PC-9 (cell line): Measurements from ENCODE around the gene MYO5A. TPM values are rescaled to one million over a fixed set of nuclear protein-coding genes. Genes with fewer than 3 reads are reported as not detected.
A peak's percentile ranks its signal among the peaks of the same experiment; 100 is the strongest.

Experiments used
- BruUV-seq: library from RNA; stranded (reverse); fragments of 400-500 nt; replicated peaks from 2 replicates; lab custom pipeline; 2021; lab: Mats Ljungman, UMichigan
- CTCF ChIA-PET: fragments of 300-600 bp; sonication (Branson Sonifier 250); formaldehyde crosslinking; loops from one replicate; lab custom pipeline; 2022; ENCODE audit warnings: antibody characterized with exemption; lab: Charles Lee
- POLR2A ChIA-PET: fragments of 300-600 bp; sonication (Branson Sonifier 250); formaldehyde crosslinking; loops from one replicate; lab custom pipeline; 2022; ENCODE audit warnings: antibody characterized with exemption; ENCODE audit not compliant: unreplicated experiment; lab: Charles Lee
- DNase-seq, 2 experiments: peaks; one replicate each; pipeline versions ENCODE4 v3.0.0 to v3.0.0-alpha.2; 2015 to 2022; ENCODE audit warnings: mixed read lengths in 1 of 2
- H2AFZ ChIP-seq: fragments of 200-600 bp; sonication (generic); 2 replicates; pipeline ENCODE4 v1.8.1; 2017; ENCODE audit warnings: antibody characterized with exemption
- H3F3A ChIP-seq: fragments of 200-600 bp; sonication (generic); 2 replicates; pipeline ENCODE4 v1.8.1; 2017; ENCODE audit warnings: antibody characterized with exemption, mild to moderate bottlenecking, low read depth; ENCODE audit not compliant: insufficient read depth
- H3K27ac ChIP-seq: fragments of 200-600 bp; sonication (generic); 2 replicates; pipeline ENCODE4 v1.6.1; 2016; ENCODE audit warnings: mixed run types
- H3K27me3 ChIP-seq: fragments of 200-600 bp; sonication (generic); 2 replicates; pipeline ENCODE4 v1.6.1; 2016; ENCODE audit warnings: low read depth, mixed run types; ENCODE audit not compliant: insufficient read depth
- H3K36me3 ChIP-seq: fragments of 200-600 bp; sonication (generic); 2 replicates; pipeline ENCODE4 v1.6.1; 2016; ENCODE audit warnings: low read depth, mixed run types
- H3K4me1 ChIP-seq: fragments of 200-600 bp; sonication (generic); replicated peaks from 2 replicates; pipeline ENCODE4 v1.6.1; 2016; ENCODE audit warnings: mixed run types; ENCODE audit not compliant: insufficient read depth
- H3K4me2 ChIP-seq: fragments of 200-600 bp; sonication (generic); 2 replicates; pipeline ENCODE4 v1.6.1; 2017; ENCODE audit warnings: mixed run types
- H3K4me3 ChIP-seq: fragments of 200-600 bp; sonication (generic); 2 replicates; pipeline ENCODE4 v1.6.1; 2016; ENCODE audit warnings: mixed run types
- H3K79me2 ChIP-seq: fragments of 200-600 bp; sonication (generic); 2 replicates; pipeline ENCODE4 v1.6.1; 2017; ENCODE audit warnings: low read depth, mixed run types
- H3K9me2 ChIP-seq: fragments of 200-600 bp; sonication (generic); 2 replicates; pipeline ENCODE4 v1.8.1; 2017; ENCODE audit warnings: mild to moderate bottlenecking; ENCODE audit not compliant: insufficient read depth
- H3K9me3 ChIP-seq: fragments of 200-600 bp; sonication (generic); 2 replicates; pipeline ENCODE4 v1.8.1; 2016; ENCODE audit warnings: low read depth; ENCODE audit not compliant: insufficient read depth
- H4K20me1 ChIP-seq: fragments of 200-600 bp; sonication (generic); 2 replicates; pipeline ENCODE4 v1.8.1; 2017; ENCODE audit not compliant: insufficient read depth
- EZH2 ChIP-seq: fragments of 200-600 bp; sonication (generic); IDR thresholded peaks from 2 replicates; pipeline ENCODE4 v1.8.0; 2017; ENCODE audit warnings: antibody characterized with exemption, low read depth
- intact Hi-C: fragments of 100-400 bp; cut with micrococcal nuclease; formaldehyde crosslinking; loops from one replicate; pipeline ENCODE4 v1.10.0; 2022; ENCODE audit not compliant: unreplicated experiment
- total RNA-seq: library from RNA; stranded (reverse); gene quantifications from 2 replicates; pipeline ENCODE4 v1.2.3, GENCODE V29; 2021
- TF ChIP-seq, protein P1 (sequence below): fragments of 200-600 bp; sonication (generic); conservative IDR thresholded peaks from 2 replicates; pipeline ENCODE4 v1.6.1; 2017; ENCODE audit warnings: mixed run types, antibody characterized with exemption, mild to moderate bottlenecking, moderate library complexity

MYO5A gene
- total RNA-seq, 1 experiment from 2014 or later = 10.7 TPM

DNA sequence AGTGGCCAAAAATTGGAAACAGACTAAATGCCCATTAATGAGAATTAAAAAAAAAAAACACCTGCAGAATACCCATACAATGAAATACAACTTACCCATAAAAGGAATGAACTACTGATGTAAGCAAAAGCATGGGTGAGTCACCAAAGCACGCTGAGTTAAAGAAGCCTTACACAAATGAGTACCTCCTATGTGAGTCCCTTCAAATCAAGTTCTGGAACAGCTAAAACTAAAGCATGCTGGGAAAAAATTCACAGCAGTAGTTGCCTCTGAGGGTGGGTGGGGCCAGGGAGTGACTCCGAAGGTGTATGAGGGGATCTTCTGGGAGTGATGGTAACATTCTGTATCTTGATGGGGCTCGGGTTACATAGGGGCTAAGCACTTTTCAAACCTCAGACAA, 244.5 kb downstream of the MYO5A start:
- POLR2A ChIA-PET = no interaction called here
- peaks cover 18% of the 10 kb centered on the region; the same call in 1 of the 2 replicates for H3F3A ChIP-seq
- no peaks in the 10 kb centered on the region for H3K9me2 ChIP-seq
- H3K27me3 ChIP-seq = no peaks in the 10 kb centered on the region
- peak; percentile 15 to 61 for DNase-seq
- CTCF ChIA-PET = no interaction called here
- no peak for TF ChIP-seq EZH2
- TF ChIP-seq, protein P1, sequence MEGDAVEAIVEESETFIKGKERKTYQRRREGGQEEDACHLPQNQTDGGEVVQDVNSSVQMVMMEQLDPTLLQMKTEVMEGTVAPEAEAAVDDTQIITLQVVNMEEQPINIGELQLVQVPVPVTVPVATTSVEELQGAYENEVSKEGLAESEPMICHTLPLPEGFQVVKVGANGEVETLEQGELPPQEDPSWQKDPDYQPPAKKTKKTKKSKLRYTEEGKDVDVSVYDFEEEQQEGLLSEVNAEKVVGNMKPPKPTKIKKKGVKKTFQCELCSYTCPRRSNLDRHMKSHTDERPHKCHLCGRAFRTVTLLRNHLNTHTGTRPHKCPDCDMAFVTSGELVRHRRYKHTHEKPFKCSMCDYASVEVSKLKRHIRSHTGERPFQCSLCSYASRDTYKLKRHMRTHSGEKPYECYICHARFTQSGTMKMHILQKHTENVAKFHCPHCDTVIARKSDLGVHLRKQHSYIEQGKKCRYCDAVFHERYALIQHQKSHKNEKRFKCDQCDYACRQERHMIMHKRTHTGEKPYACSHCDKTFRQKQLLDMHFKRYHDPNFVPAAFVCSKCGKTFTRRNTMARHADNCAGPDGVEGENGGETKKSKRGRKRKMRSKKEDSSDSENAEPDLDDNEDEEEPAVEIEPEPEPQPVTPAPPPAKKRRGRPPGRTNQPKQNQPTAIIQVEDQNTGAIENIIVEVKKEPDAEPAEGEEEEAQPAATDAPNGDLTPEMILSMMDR = no peak
- H2AFZ ChIP-seq = no peak overlapping the region
- H3K9me3 ChIP-seq = no peaks in the 10 kb centered on the region
- H3K36me3 ChIP-seq = no peaks in the 10 kb centered on the region
- no peaks in the 10 kb centered on the region for H4K20me1 ChIP-seq
- H3K4me2 ChIP-seq = no peak overlapping the region
- peaks cover 29% of the 10 kb centered on the region for H3K4me1 ChIP-seq
- no TSS peak for BruUV-seq
- no peak overlapping the region for H3K4me3 ChIP-seq
- intact Hi-C loops = no loop called here
- peaks cover 24% of the 10 kb centered on the region for H3K79me2 ChIP-seq
- H3K27ac ChIP-seq = 0 out of 2 replicates have a peak overlapping the region, but pooled peaks have one; percentile 9

DNA sequence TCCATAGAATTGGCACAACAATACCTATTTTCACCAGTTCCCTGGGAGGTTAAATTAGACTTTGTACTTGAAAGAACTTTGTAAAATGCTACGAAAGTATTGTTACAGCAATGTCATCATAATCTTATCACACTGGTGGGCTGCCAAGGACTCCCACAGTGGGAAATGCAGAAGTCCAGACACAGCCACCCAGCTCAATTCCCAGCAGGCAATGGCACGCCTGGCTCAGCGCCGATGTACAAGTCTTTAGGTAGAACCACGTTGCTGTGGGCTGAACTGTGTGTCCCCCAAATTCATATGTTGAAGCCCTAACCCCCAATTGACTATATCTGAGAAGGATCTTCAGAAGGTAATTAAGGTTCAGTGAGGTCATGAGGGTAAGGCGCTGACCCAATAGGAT, 245.4 kb downstream of the MYO5A start:
- Histone ChIP-seq H3K36me3 (no peaks in the 10 kb centered on the region), H3K9me3 (no peaks in the 10 kb centered on the region), H2AFZ (no peak overlapping the region), H3K4me3 (no peak overlapping the region), H3K4me2 (no peak overlapping the region), H3K27me3 (no peaks in the 10 kb centered on the region), H3K9me2 (no peaks in the 10 kb centered on the region), H3F3A (peaks cover 13% of the 10 kb centered on the region; the same call in 1 of the 2 replicates), H3K4me1 (peaks cover 22% of the 10 kb centered on the region), H4K20me1 (no peaks in the 10 kb centered on the region), H3K79me2 (peaks cover 21% of the 10 kb centered on the region), H3K27ac (no peak overlapping the region)
- CTCF ChIA-PET = no interaction called here
- BruUV-seq = no TSS peak
- intact Hi-C loops = no loop called here
- no peak for DNase-seq
- POLR2A ChIA-PET = no interaction called here
- TF ChIP-seq EZH2 = no peak
- TF ChIP-seq, protein P1 = no peak

DNA sequence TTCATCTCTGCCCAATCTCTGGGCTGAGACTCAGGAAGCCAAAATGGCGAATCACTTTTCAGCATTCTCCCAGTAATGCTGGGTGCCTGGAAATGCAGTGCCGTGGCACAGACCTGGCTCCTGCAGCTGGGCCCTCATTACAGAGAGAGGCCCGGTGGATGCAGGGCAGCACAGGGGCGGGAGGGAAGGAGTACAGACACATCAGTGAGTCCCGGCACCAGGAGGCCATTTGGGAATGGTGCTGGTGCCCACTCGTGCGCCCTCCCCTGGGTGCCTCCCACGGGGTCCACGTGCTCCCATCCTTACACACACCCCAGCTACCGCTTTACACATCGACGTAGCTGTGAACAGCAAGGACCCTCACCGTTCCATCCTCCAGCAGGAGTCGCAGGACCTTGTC, 246.3 kb downstream of the MYO5A start:
- intact Hi-C loops = no loop called here
- H3K27ac ChIP-seq = no peak overlapping the region
- no peaks in the 10 kb centered on the region for H3K27me3 ChIP-seq
- BruUV-seq = no TSS peak
- peaks cover 17% of the 10 kb centered on the region for H3K79me2 ChIP-seq
- H3K9me2 ChIP-seq = no peaks in the 10 kb centered on the region
- peaks cover 6% of the 10 kb centered on the region; the same call in 1 of the 2 replicates for H3F3A ChIP-seq
- no peak overlapping the region for H3K4me2 ChIP-seq
- no peak for TF ChIP-seq EZH2
- TF ChIP-seq, protein P1 = no peak
- H3K9me3 ChIP-seq = no peaks in the 10 kb centered on the region
- no peaks in the 10 kb centered on the region for H3K36me3 ChIP-seq
- no peak overlapping the region for H3K4me3 ChIP-seq
- ChIA-PET POLR2A (no interaction called here), CTCF (no interaction called here)
- H4K20me1 ChIP-seq = no peaks in the 10 kb centered on the region
- DNase-seq = no peak
- H3K4me1 ChIP-seq = peaks cover 13% of the 10 kb centered on the region
- H2AFZ ChIP-seq = no peak overlapping the region
